Measurements from ENCODE around the gene CIROP.

The CIROP gene

DNA sequence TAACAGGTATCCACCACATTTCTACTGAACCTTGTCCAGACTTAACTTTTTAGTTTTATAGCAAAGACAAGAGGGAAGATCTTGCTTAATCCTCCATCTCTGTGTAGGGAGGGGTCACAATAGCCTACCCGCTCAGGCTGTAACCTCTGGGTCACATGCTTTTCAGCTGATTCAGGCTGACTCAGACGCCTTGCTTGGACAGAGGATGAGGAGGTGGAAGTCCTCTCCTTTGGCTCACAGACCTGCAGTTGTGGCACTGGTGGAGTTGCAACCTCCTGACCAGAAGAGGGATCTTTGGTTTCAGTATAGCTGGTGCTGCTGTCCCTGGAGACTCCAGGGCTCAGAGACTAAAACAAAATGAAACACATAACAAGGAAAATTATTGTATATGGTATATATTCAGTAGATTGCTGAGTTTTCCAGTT, 26.1 kb downstream of the CIROP start:
- Histone ChIP-seq H3K4me3 (no peak overlapping the region), H3K27me3 (no peaks in the 10 kb centered on the region), H3K4me1 (peaks cover 0 to 31% (median 12%) of the 10 kb centered on the region in 4 donors), H3K27ac (peak overlapping the region; percentile 65 to 69), H3K36me3 (peaks cover 89 to 96% (median 90%) of the 10 kb centered on the region in 3 donors), H3K9me3 (no peaks in the 10 kb centered on the region)
- intact Hi-C loops (cut with DNase I; ENCODE audit: low total_unique reads): no loop called here
- TF ChIP-seq, protein P1, sequence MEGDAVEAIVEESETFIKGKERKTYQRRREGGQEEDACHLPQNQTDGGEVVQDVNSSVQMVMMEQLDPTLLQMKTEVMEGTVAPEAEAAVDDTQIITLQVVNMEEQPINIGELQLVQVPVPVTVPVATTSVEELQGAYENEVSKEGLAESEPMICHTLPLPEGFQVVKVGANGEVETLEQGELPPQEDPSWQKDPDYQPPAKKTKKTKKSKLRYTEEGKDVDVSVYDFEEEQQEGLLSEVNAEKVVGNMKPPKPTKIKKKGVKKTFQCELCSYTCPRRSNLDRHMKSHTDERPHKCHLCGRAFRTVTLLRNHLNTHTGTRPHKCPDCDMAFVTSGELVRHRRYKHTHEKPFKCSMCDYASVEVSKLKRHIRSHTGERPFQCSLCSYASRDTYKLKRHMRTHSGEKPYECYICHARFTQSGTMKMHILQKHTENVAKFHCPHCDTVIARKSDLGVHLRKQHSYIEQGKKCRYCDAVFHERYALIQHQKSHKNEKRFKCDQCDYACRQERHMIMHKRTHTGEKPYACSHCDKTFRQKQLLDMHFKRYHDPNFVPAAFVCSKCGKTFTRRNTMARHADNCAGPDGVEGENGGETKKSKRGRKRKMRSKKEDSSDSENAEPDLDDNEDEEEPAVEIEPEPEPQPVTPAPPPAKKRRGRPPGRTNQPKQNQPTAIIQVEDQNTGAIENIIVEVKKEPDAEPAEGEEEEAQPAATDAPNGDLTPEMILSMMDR (IDR thresholded peaks at IDR 0.05): no peak
- peak; percentile 90 to 94 for DNase-seq

DNA sequence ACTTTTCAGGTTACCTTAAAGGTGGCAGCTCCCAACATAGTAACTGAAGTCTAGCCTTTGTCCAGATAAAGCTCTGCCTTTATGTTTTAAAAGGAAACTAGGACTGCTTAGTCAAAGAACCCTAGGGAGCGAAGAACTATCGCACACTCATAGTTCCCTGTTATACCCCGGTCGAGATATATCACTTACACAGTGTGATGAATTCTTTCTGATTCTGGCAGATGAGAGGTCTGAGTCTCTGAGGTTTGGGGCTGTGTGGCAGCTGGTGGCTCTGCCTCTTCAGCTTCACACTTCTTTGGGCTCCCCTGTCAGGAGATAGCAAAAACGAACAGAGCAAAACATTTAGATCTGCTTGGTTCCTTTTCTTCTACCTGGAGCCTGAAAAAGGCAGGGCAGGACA, 26.8 kb downstream of the CIROP start:
- TF ChIP-seq, protein P1 (IDR thresholded peaks at IDR 0.05): no peak
- no peak for DNase-seq
- H3K4me1 ChIP-seq: peaks cover 0 to 31% (median 12%) of the 10 kb centered on the region in 4 donors
- no peaks in the 10 kb centered on the region for H3K9me3 ChIP-seq
- H3K27me3 ChIP-seq: no peaks in the 10 kb centered on the region
- H3K4me3 ChIP-seq: no peak overlapping the region
- intact Hi-C loops (cut with DNase I; ENCODE audit: low total_unique reads): no loop called here
- H3K36me3 ChIP-seq: peaks cover 88 to 96% (median 89%) of the 10 kb centered on the region in 3 donors
- H3K27ac ChIP-seq: peak overlapping the region; percentile 65 to 69

DNA sequence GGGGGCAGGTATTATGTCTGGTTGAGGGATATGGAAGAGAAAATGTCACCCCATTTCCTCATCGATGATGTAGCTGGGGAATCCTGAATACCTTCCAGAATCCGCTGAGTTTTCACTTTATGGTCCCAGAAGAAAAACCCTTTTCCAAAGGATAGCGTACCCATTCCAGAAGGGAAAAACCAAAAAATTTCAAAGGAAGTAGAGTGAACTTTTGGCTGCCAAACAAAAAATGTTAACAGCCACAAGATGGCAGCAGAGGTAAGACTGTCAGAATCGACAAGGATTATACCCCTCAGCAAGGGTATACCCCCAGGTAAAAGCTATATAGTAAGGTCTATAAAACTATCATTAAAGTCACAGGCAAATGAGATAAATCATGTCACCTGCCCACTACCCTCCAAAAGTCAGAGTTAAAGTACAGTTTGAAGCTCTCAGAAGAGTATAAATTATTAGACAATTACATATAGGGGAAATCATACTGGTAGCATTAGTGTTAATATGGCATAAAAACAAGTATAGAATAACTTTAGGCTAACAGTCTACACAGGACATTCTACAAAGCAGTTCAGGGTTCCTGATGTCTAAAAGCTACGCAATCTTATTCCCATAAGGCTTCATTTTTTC, 27.9 kb downstream of the CIROP start:
- no peak for DNase-seq
- Histone ChIP-seq H3K27me3 (no peaks in the 10 kb centered on the region), H3K9me3 (no peaks in the 10 kb centered on the region), H3K36me3 (peaks cover 85 to 91% (median 86%) of the 10 kb centered on the region in 3 donors), H3K4me1 (peaks cover 0 to 37% (median 17%) of the 10 kb centered on the region in 4 donors), H3K27ac (peak overlapping the region; percentile 65 to 69), H3K4me3 (no peak overlapping the region)
- TF ChIP-seq, protein P1 (IDR thresholded peaks at IDR 0.05): peak; percentile 52
- intact Hi-C loops (cut with DNase I; ENCODE audit: low total_unique reads): no loop called here

DNA sequence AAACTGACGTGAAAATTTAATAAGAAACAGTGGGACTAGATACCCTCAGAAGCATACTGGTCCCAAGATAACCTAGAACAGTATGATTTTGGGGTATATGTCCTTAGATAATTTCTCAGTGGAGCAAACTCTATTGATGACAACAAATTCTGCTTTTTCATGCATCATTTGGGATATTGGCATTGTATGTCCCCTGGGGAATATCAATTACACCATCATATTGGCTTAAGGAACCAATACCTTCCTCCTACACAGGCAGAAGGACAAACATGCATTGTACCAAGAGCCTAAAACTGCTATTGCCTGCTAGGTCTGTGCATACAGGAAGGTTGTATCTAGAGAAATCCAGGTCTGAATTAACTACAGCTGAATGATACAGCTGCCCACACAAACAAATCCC, 29.9 kb downstream of the CIROP start:
- DNase-seq: no peak
- no peak overlapping the region for H3K4me3 ChIP-seq
- H3K27me3 ChIP-seq: no peaks in the 10 kb centered on the region
- no peaks in the 10 kb centered on the region for H3K9me3 ChIP-seq
- intact Hi-C loops (cut with DNase I; ENCODE audit: low total_unique reads): no loop called here
- peaks cover 0 to 53% (median 30%) of the 10 kb centered on the region in 4 donors for H3K4me1 ChIP-seq
- TF ChIP-seq, protein P1 (IDR thresholded peaks at IDR 0.05): no peak
- H3K27ac ChIP-seq: no peak overlapping the region
- H3K36me3 ChIP-seq: peaks cover 65 to 72% (median 66%) of the 10 kb centered on the region in 3 donors

DNA sequence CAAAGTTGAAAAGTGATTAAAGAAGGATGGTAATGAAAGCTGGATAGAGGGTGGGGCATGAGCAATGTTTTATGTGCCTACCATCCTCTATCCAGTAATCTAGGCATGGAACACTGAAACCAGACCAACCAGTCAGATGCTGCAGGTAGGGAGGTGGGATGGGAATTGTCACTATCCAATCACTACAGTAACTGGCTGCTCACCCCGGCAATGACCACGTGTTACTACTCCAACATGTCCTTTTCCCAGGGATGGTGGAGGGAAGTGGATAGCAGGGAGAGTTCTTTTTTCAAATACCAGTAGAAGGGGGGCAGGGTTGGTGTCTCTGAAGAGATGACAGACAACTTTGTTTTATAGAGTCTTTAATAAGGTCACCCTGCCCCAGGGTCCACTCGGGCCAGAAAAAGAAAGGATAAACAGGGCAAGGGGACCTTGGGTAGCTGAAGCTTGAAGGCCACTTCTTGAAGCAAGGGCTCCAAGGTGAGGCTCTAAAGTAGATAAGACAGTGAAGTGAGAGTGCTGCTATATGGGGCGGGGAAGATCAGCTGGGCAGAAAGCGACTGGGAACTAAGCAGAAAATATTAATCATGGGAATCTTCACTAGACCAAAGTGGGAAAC, 32.8 kb downstream of the CIROP start:
- H3K36me3 ChIP-seq: peaks cover 52 to 61% (median 53%) of the 10 kb centered on the region in 3 donors
- TF ChIP-seq, protein P1 (IDR thresholded peaks at IDR 0.05): no peak

More for the DNA sequence above, 32.8 kb downstream of the CIROP start:
- H3K27ac ChIP-seq: peak overlapping the region; percentile 74 to 83
- H3K4me3 ChIP-seq: peak overlapping the region; percentile 56 to 60
- peaks cover 0 to 44% (median 30%) of the 10 kb centered on the region in 4 donors for H3K4me1 ChIP-seq
- intact Hi-C loops (cut with DNase I; ENCODE audit: low total_unique reads): no loop called here
- H3K27me3 ChIP-seq: no peaks in the 10 kb centered on the region
- no peak for DNase-seq
- H3K9me3 ChIP-seq: no peaks in the 10 kb centered on the region

Measured in tibial artery (tissue), 4 donors.